HFFc6 (cell line): ENCODE results near the gene ANKRD55. TPM values are rescaled to one million over a fixed set of nuclear protein-coding genes. Genes with fewer than 3 reads are reported as not detected.

Source experiments
- DNase-seq: peaks from one replicate; pipeline ENCODE4 v3.0.0-alpha.2; 2018
- H3K27ac Mint-ChIP-seq: 2 replicates; pipeline ENCODE4 v1.8.0; 2020; ENCODE audit warnings: mild to moderate bottlenecking, mixed read lengths
- H3K27me3 Mint-ChIP-seq: 2 replicates; pipeline ENCODE4 v1.8.0; 2021; ENCODE audit warnings: mild to moderate bottlenecking, moderate library complexity, mixed read lengths; ENCODE audit not compliant: insufficient read depth
- H3K36me3 Mint-ChIP-seq: 2 replicates; pipeline ENCODE4 v1.8.0; 2021; ENCODE audit warnings: low read depth, mixed read lengths
- H3K4me1 Mint-ChIP-seq: 2 replicates; pipeline ENCODE4 v1.8.0; 2020; ENCODE audit warnings: low read depth, mixed read lengths
- H3K4me3 Mint-ChIP-seq: 2 replicates; pipeline ENCODE4 v1.8.0; 2020; ENCODE audit warnings: mild to moderate bottlenecking, moderate library complexity, mixed read lengths
- H3K9me3 Mint-ChIP-seq: 2 replicates; pipeline ENCODE4 v1.8.0; 2020; ENCODE audit warnings: mild to moderate bottlenecking, mixed read lengths
- CTCF ChIP-seq: fragments of 200-600 bp; sonication (generic); IDR thresholded peaks from 2 replicates; pipeline ENCODE4 v1.5.0; 2021; ENCODE audit warnings: antibody characterized with exemption, mild to moderate bottlenecking
- total RNA-seq, 6 experiments: library from RNA; stranded (reverse); fragmentation: NEBNext Ultra II Directional; extraction: Animal tissue kit (Norgen Biotek cat#: 25700); gene quantifications; 2 replicates in 1 of 6; 3 replicates in 5 of 6; pipeline ENCODE4 v1.2.3, GENCODE V29; 2021

Gene ANKRD55
- total RNA-seq, 6 experiments from 2014 or later: not detected

- H3K36me3 Mint-ChIP-seq: no peaks in the 10 kb centered on the region; the same call in 1 of the 2 replicates
- H3K4me3 Mint-ChIP-seq: no peak overlapping the region
- no peak overlapping the region for H3K27ac Mint-ChIP-seq
- peaks cover 4% of the 10 kb centered on the region; the same call in 1 of the 2 replicates for H3K9me3 Mint-ChIP-seq
- DNase-seq: no peak
- peaks cover 52% of the 10 kb centered on the region for H3K4me1 Mint-ChIP-seq
- peaks cover 7% of the 10 kb centered on the region for H3K27me3 Mint-ChIP-seq
- TF ChIP-seq CTCF: no peak
Measured at GRCh38 chr5:56166671-56167385, 66.3 kb downstream of the ANKRD55 start.

- H3K27ac Mint-ChIP-seq: no peak overlapping the region
- TF ChIP-seq CTCF: no peak
- no peak overlapping the region for H3K4me3 Mint-ChIP-seq
- H3K4me1 Mint-ChIP-seq: peaks cover 33% of the 10 kb centered on the region
- peaks cover 4% of the 10 kb centered on the region; the same call in 1 of the 2 replicates for H3K9me3 Mint-ChIP-seq
- H3K36me3 Mint-ChIP-seq: no peaks in the 10 kb centered on the region; the same call in 1 of the 2 replicates
- H3K27me3 Mint-ChIP-seq: peaks cover 10% of the 10 kb centered on the region
- DNase-seq: no peak
Measured at GRCh38 chr5:56164376-56164775, 68.8 kb downstream of the ANKRD55 start.

- peaks cover 4% of the 10 kb centered on the region; the same call in 1 of the 2 replicates for H3K9me3 Mint-ChIP-seq
- H3K4me3 Mint-ChIP-seq: no peak overlapping the region
- no peak for DNase-seq
- peaks cover 10% of the 10 kb centered on the region for H3K27me3 Mint-ChIP-seq
- H3K4me1 Mint-ChIP-seq: peaks cover 18% of the 10 kb centered on the region
- TF ChIP-seq CTCF: no peak
- no peak overlapping the region for H3K27ac Mint-ChIP-seq
- H3K36me3 Mint-ChIP-seq: no peaks in the 10 kb centered on the region; the same call in 1 of the 2 replicates
Measured at GRCh38 chr5:56161927-56162326, 71.2 kb downstream of the ANKRD55 start.

GRCh38 chr5:56161439-56161823 lies 71.7 kb downstream of the ANKRD55 start:
- H3K4me1 Mint-ChIP-seq: peaks cover 18% of the 10 kb centered on the region
- peaks cover 9% of the 10 kb centered on the region for H3K27me3 Mint-ChIP-seq
- peaks cover 4% of the 10 kb centered on the region; the same call in 1 of the 2 replicates for H3K9me3 Mint-ChIP-seq
- no peak overlapping the region for H3K27ac Mint-ChIP-seq
- TF ChIP-seq CTCF: no peak
- no peak overlapping the region for H3K4me3 Mint-ChIP-seq
- no peak for DNase-seq
- H3K36me3 Mint-ChIP-seq: no peaks in the 10 kb centered on the region; the same call in 1 of the 2 replicates

- no peak for TF ChIP-seq CTCF
- Mint-ChIP-seq H3K27me3 (peaks cover 7% of the 10 kb centered on the region), H3K36me3 (no peaks in the 10 kb centered on the region), H3K9me3 (no peaks in the 10 kb centered on the region), H3K4me1 (peaks cover 14% of the 10 kb centered on the region), H3K4me3 (no peak overlapping the region), H3K27ac (no peak overlapping the region)
- DNase-seq: no peak
Measured at GRCh38 chr5:56160723-56161438, 72.2 kb downstream of the ANKRD55 start.
